GM19240 (cell line): ENCODE measurements around the gene PTPN1.
A peak's percentile ranks its signal among the peaks of the same experiment; 100 is the strongest.

Experiments used
- DNase-seq: peaks from one replicate; pipeline ENCODE4 v3.0.0; 2011; ENCODE audit warnings: low spot score; ENCODE audit not compliant: insufficient read length

Gene PTPN1

DNA sequence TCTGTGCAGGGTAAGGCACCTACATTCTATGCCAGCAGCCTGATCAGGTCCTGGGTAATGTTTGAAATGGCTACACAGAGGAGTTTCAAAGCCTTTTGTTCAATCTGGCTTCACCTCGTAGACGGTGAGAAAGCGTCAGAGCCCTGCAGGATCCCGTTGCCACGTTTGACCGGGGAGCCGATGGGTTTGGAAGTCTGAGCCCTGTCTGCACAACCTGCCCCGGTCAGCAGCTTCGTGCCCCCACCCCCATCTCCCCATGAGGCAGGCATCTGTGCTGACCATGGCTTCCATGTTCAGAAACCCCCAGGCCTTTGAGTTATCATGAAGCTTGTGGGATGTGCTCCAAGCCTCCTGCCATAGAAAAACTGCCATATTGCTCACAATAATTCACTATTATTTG lies 63.9 kb downstream of the PTPN1 start:
- no peak for DNase-seq

DNA sequence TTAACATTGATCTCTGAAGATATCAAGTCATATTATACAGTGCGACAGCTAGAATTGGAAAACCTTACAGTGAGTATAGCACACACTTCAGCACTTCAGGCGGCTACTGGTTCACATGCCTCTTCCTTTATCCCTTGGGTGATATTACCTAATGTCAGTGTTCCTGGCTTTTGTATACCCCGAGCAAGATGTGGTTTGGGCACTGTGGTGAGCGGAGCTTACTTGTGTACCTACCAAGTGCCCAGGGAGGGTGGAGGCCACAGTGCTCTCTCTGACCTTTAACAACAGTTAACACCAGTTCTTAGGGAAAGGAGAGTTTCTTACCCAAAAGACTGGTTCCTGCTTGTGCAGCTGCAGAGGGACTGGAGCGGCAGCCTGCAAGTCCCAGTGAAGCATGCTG lies 64.4 kb downstream of the PTPN1 start:
- DNase-seq, result no peak

DNA sequence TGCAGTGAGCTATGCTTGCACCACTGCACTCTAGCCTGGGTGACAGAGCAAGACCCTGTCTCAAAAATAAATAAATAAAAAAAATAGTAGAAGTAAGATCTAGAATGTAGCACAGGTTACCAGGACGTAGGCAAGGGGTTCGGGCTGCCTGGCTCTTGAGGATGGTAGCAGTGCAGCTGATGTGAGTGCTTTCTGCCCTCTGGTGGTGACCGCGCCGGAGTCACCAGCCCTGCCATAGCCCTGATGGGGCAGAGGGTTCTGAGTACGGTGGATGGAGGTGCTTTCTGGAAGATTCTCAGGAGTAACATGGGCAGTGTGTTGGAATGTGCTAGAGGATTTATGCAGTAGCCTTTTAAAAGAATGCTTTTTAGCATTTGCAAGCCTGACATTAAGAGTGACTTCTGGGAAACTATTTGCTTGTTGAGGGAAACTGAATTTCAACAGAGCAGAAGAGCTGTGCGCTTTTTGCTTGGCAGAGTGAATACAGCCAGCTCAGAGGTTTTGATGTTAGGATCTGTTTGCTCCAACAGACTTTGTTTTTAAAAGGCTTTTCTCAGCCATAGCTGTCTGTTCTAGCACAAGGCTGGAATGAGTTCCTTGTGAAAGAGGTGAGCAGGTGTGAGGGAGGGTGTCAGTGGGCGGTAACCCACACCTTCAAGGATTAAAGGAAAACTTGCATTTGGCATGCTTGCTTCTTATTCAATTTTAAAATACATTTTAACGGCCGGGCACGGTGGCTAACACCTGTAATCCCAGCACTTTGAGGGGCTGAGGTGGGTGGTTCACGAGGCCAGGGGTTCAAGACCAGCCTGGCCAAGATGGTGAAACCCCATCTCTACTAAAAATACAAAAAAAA lies 65.9 kb downstream of the PTPN1 start:
- peak; percentile 52 for DNase-seq

DNA sequence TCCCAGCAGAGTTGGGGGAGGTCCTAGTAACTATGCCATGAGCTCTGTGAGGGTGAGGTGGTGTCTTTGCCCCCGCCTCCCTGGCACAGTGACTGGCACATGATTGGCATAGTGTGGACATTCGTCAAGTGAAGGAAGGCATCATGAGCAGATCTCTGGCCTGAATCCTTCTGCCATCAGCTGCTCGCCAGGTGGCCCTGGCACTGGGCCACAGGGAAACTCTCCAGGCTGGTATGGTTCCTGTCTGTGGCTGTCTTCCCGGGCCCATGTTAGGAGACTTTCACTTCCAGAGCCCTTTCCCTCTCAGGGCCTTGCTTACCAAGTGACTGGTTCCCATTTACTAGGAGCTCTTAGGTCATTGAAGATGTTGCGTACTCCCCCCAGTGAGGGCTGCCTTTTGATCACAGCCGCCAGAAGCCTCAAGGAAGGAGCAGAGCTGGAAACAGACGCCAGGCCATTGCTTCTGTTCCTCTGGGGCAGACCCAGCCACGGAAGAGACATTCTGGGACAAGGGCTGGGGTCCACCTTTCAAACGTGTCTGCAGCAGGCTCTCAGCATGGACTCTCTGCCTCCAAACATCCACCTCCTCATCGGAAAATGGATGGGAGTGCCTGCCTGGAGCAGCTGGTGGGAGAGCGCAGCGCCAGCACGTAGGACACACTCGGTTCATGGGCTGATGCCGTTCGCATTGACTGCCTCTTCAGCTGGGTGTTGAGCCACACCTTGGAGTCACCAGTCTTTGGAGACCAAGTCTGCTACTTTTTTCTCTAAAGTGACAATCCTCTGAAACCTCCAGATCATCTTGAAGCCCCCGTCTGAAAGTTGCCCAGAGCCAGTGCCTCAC lies 67.2 kb downstream of the PTPN1 start:
- DNase-seq, result no peak

DNA sequence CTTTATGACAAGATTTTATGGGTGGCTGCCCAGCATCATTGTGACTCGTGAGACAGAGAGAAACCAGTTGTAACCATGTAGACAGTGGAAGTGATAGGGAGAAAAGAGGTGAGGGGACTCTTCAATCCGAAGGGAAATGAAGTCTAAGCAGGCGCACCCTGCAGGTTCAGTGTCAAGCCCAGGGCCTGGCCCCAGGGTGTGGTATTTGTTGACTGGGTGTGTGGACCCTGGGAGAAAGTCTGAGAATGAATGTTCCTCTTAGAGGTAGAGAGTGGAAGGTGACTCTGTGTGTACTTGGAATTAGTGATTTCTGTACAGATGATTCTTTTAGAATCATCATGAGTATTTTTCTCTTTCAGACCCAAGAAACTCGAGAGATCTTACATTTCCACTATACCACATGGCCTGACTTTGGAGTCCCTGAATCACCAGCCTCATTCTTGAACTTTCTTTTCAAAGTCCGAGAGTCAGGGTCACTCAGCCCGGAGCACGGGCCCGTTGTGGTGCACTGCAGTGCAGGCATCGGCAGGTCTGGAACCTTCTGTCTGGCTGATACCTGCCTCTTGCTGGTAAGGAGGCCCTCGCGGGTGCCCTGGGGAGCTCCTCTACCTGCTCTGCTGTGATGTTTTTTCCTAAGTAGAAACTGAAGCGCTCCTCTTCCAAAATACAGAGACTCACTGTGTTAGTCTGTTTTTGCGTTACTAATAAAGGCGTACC lies 68.0 kb downstream of the PTPN1 start:
- no peak for DNase-seq

DNA sequence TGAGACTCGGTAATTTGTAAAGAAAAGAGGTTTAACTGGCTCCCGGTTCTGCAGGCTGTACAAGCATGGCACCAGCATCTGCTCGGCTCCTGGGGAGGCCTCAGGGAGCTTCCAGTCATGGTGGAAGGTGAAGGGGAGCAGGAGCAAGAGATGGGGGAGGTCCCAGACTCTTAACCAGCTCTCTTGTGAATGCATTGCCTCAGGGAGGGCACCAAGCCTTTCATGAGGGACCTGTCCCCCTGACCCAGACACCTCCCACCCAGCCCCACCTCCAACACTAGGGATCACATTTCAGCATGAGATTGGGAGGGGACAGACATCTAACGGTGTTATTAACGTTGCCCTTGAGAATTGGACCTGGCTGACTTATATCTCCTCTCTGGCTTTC lies 68.6 kb downstream of the PTPN1 start:
- DNase-seq, result no peak

DNA sequence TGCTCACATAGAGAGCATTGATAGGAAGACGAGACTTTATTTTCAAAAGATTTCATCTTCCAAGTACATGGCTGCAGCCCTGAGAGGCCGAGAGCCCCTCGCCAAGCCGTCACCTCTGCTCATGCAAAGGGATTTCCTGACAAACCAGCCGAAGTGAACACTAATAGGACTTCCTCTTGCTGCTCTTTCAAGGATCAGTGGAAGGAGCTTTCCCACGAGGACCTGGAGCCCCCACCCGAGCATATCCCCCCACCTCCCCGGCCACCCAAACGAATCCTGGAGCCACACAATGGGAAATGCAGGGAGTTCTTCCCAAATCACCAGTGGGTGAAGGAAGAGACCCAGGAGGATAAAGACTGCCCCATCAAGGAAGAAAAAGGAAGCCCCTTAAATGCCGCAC lies 69.3 kb downstream of the PTPN1 start:
- DNase-seq, result no peak

DNA sequence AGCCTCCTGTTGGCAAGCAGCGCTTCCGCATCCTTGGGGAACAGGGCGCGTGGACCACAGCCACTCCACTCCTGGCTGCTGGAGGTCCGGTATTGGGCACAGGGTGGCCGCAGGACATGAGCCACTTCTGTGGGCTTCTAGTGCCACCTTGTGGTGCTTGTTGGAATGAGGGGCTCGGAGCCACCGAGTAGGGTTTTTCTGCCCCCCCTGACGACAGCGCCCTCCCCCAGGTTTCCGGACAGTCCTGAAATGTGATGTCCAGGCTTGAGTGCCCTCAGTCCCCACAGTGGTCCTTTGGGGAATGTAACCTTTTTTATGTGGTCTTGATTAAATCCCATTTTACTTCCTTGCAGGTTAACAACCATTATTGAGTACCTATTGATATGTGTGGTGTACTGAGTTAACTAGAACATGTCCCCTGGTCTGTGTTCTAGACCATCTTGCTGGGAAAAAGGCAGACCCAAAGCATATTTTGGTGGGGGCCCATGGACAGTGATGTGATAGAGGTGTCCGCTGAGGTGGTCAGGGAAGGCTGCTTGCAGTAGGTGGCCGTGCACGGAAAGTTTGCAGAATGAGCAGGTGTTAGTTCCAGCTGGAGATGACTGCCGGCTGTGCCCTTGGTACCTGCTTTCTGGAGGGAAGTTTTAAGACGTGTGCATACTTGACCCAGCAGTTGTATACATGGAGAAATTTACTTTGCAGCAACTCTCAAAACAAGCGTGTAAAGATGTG lies 70.0 kb downstream of the PTPN1 start:
- DNase-seq, result no peak

DNA sequence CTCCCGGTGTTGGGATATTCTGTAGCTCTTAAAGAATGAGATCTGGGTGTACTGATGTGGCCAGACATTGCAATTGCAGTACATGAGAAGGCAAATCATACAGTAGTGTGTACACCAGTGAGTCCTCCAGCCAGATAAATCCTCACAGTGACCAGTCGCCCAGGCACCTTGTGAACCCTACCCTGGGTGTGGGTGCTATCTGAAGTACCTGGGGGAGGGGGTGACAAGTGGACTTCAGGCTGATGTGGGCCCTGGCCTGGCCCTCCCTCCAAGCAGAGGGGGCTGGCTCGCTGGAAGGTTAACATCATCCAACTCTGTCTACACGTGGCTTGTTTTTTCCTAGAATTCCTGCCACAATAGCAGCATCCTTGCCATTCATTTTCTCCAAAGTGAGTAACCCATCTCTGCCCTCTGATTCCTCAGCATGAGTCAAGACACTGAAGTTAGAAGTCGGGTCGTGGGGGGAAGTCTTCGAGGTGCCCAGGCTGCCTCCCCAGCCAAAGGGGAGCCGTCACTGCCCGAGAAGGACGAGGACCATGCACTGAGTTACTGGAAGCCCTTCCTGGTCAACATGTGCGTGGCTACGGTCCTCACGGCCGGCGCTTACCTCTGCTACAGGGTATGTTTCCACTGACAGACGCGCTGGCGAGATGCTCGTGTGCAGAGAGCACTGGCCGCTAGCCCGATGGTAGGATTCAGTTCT lies 70.8 kb downstream of the PTPN1 start:
- no peak for DNase-seq

DNA sequence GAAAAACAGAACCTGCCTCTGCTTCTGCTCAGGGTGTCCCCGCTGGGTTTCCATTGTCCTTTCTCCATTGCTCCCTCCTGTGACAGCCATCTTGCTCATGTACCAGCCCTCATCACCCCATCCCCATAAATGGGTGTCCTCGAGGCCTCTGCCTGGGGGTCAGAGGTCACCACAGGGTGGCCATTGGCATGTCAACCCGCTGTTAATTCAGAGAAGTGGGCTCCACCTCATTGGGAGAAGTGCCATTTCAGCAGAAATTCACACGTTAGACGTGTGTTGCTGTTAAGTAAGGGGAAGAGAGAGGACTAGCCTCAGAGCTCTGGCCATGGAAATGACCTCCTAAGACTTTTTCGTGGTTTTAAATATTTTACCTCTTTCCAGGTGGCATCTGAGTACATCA lies 71.9 kb downstream of the PTPN1 start:
- no peak for DNase-seq

DNA sequence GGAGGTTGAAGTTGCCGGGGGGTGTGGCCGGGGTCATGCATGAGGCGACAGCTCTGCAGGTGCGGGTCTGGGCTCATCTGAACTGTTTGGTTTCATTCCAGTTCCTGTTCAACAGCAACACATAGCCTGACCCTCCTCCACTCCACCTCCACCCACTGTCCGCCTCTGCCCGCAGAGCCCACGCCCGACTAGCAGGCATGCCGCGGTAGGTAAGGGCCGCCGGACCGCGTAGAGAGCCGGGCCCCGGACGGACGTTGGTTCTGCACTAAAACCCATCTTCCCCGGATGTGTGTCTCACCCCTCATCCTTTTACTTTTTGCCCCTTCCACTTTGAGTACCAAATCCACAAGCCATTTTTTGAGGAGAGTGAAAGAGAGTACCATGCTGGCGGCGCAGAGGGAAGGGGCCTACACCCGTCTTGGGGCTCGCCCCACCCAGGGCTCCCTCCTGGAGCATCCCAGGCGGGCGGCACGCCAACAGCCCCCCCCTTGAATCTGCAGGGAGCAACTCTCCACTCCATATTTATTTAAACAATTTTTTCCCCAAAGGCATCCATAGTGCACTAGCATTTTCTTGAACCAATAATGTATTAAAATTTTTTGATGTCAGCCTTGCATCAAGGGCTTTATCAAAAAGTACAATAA lies 72.5 kb downstream of the PTPN1 start:
- no peak for DNase-seq

DNA sequence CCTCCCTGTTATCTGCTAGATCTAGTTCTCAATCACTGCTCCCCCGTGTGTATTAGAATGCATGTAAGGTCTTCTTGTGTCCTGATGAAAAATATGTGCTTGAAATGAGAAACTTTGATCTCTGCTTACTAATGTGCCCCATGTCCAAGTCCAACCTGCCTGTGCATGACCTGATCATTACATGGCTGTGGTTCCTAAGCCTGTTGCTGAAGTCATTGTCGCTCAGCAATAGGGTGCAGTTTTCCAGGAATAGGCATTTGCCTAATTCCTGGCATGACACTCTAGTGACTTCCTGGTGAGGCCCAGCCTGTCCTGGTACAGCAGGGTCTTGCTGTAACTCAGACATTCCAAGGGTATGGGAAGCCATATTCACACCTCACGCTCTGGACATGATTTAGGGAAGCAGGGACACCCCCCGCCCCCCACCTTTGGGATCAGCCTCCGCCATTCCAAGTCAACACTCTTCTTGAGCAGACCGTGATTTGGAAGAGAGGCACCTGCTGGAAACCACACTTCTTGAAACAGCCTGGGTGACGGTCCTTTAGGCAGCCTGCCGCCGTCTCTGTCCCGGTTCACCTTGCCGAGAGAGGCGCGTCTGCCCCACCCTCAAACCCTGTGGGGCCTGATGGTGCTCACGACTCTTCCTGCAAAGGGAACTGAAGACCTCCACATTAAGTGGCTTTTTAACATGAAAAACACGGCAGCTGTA lies 73.4 kb downstream of the PTPN1 start:
- no peak for DNase-seq

DNA sequence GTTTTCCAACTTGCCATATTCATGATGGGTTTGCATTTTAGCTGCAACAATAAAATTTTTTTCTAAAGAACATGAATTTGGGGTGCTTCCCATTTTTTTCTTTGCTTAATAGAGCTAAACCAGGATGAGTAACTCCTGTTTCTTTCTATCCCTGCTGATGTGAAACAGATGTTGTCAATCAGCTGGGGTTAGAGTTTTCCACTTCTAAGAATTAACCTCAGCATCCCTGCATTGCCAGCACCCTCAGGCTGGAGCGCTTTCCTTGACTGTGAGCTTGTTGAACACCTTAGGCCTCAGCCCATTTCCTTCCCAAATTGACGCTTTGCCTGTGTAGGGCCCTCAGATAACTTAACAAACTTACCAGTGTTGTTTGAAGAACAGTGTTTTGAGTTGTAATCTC lies 74.5 kb downstream of the PTPN1 start:
- no peak for DNase-seq

DNA sequence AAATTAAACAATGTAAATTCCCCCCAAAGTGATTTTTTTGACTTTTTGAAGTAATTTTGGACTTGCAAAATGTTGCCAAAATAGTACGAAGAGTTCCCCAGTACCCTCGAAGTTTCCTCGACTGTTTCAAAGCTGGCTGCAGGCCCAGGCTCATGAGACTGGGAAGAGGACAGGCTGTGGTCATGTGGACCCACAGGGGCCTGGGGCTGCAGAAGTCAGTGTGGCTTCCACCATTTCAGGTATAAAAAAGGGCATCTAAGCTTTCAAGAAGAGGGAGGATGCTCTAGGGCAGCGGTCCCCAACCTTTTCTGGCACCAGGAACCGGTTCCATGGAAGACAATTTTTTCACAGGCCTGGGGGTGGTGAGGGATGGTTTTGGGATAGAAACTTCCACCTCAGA lies 75.0 kb downstream of the PTPN1 start:
- DNase-seq, result no peak

DNA sequence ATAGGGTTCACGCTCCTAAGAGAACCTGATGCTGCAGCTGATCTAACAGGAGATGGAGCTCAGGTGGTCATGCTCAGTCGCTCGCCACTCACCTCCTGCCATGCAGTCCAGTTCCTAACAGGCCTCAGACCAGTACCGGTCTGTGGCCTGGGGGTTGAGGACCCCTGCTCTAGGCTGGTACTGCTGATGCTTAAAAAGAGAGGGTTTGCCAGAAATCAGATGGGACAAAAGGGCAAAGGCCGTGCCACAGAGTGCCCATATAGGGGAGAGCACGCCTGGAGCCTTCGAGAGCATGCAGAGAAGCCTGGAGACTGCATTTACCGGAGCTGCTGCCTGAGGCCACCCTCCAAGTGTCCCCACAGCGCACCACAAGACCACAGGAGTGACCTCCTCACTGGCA lies 75.5 kb downstream of the PTPN1 start:
- no peak for DNase-seq

DNA sequence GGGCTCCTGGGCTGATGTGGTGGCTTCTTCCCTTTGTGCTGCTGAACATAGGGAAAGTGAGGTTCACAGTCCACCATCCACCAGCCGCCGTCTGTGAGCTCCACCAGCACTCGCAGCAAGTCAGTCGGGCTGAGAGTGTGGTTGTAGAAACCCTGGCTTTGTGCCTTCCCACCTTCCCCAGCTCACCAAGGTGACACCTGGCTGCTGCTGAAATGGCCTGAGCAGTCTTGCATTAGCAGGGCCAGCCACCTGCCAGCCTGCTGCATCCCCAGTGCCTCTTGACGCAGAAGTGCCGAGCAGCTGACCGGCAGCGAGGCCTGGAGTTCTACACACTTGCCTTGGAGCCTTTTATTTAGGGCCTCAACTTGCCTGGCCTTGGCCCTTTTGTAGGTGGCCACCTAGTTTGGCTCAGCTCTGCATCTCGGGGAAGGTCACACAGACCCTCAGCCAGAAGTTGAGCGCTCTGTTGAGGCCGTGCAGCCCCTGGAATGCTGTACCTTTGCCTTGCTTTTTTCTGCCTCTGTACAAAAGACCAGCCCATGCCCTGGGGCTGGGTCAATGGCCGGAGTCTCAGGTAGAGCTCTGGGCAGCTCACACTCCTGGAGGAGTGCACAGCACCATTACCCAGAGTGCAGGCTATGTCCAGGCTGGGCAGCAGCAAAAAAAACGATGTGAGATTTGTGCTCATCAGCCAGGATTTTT lies 76.5 kb downstream of the PTPN1 start:
- DNase-seq, result no peak

DNA sequence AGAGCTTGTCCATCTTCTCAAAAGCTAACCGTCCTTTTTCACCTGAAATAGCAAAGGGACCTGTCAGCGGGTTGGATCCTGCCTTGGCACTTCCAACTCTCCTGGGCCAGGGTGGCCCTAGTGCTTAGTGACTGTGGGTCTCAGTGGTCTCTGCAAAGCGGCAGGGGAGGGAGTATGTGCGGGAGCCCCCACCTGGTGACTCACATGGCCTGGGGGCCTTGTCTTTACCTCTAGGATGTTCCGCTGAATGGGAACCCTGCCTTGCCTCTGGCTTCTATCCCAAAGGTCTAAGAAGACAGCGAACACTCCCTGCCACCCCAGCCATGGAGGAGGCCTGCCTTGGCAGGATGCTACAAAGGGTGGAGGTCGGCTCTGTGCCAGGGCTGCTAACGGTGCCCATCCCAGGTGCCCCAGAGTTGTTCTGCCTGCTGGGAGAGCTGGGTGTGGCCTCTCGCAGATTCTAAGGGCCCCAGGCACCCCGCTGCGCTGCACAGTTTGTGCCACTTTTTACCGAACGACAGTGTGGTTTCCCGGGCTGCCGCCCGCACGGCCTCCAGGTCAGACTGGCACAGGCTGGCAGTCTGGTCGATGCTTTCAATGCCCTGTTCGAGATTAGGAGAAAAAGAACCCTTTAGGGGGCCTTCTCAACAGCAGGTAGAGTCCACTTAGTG lies 77.2 kb downstream of the PTPN1 start:
- no peak for DNase-seq

DNA sequence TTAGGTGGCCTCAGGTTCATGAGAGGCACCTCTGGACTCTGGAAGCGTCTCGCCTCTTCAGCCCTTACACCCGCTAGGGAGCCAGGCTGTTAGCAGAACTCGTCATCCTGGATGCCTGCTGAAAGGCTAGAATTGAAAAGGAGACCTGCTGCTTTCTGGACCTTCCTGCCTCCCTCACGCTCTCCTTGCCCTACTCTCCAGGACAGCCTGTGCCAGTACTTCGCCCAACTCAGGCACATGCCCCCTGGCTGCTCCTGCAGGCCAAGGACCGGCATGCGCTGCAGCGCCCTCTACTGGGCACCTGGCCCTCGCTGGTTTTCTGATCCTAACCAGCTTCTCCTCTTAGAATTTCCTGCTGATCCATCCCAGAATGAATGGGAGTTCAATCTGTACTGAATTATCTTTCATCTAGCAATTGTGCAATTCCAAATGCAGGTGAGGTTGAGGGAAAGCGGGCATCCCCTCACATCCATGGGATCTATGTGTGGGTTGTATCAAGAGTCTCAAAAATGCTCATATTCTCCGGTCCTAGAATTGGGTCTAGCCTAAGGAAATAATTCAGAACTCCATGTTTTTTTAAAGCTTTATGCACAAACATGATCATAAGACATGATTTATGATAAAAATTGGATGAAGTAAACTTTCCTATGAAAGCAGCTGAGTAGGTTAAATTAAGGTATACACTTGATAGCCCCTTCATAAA lies 78.0 kb downstream of the PTPN1 start:
- peak; percentile 72 for DNase-seq
